ENCODE measurements around the gene HPS6. TPM values are rescaled to one million over a fixed set of nuclear protein-coding genes. Genes with fewer than 3 reads are reported as not detected.

HPS6 gene
- total RNA-seq: 41.7 and 62.5 TPM in 2 replicates

DNA sequence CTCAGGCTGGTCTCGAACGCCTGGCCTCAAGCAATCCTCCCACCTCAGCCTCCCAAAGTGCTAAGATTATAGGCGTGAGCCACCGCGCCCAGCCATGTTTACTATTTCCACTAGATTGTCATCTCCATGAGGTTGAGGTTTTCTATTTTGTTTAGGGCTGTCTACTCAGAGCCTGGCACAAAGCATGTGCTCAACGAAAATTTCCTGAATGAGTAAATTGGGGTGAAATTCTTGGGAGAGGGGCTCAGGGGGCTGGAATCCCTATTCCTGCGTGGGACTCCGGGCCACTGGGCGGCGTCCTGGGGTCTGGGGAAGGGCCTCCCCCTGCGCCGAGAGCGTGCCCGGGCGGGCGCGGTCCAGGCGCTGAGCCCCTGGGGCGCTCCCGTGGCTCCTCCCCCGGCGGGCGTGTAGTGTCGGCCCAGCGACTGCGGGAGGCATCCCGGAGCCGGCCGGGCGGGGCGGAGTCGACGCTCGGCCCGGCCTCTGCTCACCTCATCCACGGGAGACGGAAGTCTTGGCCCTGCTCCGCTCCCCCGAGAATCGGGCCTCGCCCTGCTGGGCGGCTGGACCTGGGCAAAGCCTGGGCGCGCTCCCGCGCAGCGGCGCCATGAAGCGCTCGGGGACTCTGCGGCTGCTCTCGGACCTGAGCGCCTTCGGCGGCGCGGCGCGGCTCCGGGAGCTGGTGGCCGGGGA lies at the start of gene HPS6:
TSS of gene HPS6 (plus strand) at position 482 of the 693 bp plus-strand sequence. CDS start at position 608, 126 bp downstream.

DNA sequence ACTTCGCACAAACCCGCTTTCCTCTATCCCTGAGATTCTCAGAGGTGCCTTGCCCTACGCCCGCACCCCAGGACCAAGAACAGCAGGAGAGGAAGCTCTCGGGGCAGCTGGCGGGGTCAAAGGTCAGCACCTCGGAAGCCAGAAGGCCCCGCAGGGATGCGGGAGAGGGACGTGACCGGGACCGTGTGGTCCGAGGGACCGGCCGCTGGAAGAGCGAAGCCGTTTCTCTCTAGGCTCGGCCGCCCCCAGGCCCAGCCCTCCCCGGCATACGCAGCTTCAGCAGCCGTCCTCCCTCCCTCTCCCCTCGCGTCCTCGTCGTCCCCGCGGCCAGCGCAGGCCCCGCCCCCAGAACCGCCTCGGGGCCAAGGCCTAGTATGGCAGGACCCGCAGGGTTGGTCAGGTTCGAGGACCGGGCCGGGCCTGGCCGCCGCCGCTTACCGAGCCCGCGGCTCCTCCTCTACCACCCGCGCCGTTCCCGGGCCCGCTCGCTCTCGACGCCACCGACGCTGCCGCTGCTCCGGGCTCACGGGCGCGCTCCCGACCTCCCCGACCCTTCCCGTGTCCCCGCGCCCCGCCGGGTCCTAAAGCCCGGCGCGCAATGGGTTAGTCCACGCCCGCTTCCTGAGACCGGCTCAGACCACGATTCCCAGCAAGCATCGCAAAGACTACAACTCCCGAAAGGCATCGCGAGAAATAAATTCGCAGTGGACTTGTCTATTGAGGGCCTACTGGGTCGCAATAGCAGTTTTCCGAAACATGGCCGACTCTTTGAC lies 9.3 kb upstream of the HPS6 start, which contains the start of gene ARMH3:
TSS of gene ARMH3 (minus strand) at position 527 of the 773 bp plus-strand sequence. CDS start 16,059 bp downstream, outside the sequence.

Other genes starting within 250 kb of the HPS6 start
- gene OGA, start 246.9 kb upstream of the HPS6 start, total RNA-seq: 142 and 213 TPM in 2 replicates
- gene KCNIP2, start 221.5 kb upstream of the HPS6 start, total RNA-seq: 0.29 and 0.66 TPM in 2 replicates
- 15.9 and 17.9 TPM in 2 replicates for gene ARMH3, start 9.2 kb upstream of the HPS6 start, total RNA-seq
- gene LDB1, start 55.0 kb downstream of the HPS6 start, total RNA-seq: 28.9 and 68.1 TPM in 2 replicates
- gene PPRC1, start 67.7 kb downstream of the HPS6 start, total RNA-seq: 8.7 and 15.2 TPM in 2 replicates
- gene NOLC1, start 87.0 kb downstream of the HPS6 start, total RNA-seq: 25.9 and 28.4 TPM in 2 replicates
- gene ELOVL3, start 160.9 kb downstream of the HPS6 start, total RNA-seq: 0.83 TPM in 1 of 2 replicates, not detected in the other
- 0.17 TPM in 1 of 2 replicates, not detected in the other for gene PITX3, start 176.2 kb downstream of the HPS6 start, total RNA-seq
- gene GBF1, start 180.2 kb downstream of the HPS6 start, total RNA-seq: 39.6 and 43.0 TPM in 2 replicates

Measured in smooth muscle cell of trachea (primary cell).